OCI-M1 (cell line): ENCODE data around the gene CCDC9B.
A peak's percentile ranks its signal among the peaks of the same experiment; 100 is the strongest.

Experiments used
- DNase-seq: peaks from one replicate; lab custom pipeline; 2025; lab: John Stamatoyannopoulos, UW

The CCDC9B gene

GRCh38 chr15:40307421-40308211 lies 33.1 kb downstream of the CCDC9B start, which contains the start of gene PLCB2:
Gene PLCB2, minus strand, starts transcription at chr15:40307935. Its CDS starts 263 bp downstream, at chr15:40307672.
- peak; percentile 89 for DNase-seq

GRCh38 chr15:40306908-40307307 lies 33.8 kb downstream of the CCDC9B start:
- DNase-seq: peak; percentile 32

GRCh38 chr15:40306371-40306770 lies 34.4 kb downstream of the CCDC9B start:
- DNase-seq: no peak

- DNase-seq: no peak
Measured at GRCh38 chr15:40305281-40305680, 35.5 kb downstream of the CCDC9B start.

GRCh38 chr15:40303576-40303975 lies 37.2 kb downstream of the CCDC9B start:
- no peak for DNase-seq

GRCh38 chr15:40302981-40303380 lies 37.8 kb downstream of the CCDC9B start:
- no peak for DNase-seq

GRCh38 chr15:40302288-40302886 lies 38.4 kb downstream of the CCDC9B start:
- DNase-seq: no peak

- no peak for DNase-seq
Measured at GRCh38 chr15:40301467-40302179, 39.1 kb downstream of the CCDC9B start.

- DNase-seq: no peak
Measured at GRCh38 chr15:40300771-40301170, 40.0 kb downstream of the CCDC9B start.

- no peak for DNase-seq
Measured at GRCh38 chr15:40300367-40300766, 40.4 kb downstream of the CCDC9B start.

- no peak for DNase-seq
Measured at GRCh38 chr15:40298216-40298935, 42.4 kb downstream of the CCDC9B start.

- no peak for DNase-seq
Measured at GRCh38 chr15:40297356-40297755, 43.4 kb downstream of the CCDC9B start.

- DNase-seq: no peak
Measured at GRCh38 chr15:40296561-40297230, 44.0 kb downstream of the CCDC9B start.

- DNase-seq: no peak
Measured at GRCh38 chr15:40295877-40296560, 44.7 kb downstream of the CCDC9B start.

- DNase-seq: no peak
Measured at GRCh38 chr15:40295297-40295696, 45.4 kb downstream of the CCDC9B start.

GRCh38 chr15:40293905-40294895 lies 46.5 kb downstream of the CCDC9B start:
- DNase-seq: no peak

GRCh38 chr15:40293006-40293405 lies 47.7 kb downstream of the CCDC9B start:
- DNase-seq: no peak

- DNase-seq: no peak
Measured at GRCh38 chr15:40292246-40292645, 48.5 kb downstream of the CCDC9B start.

- no peak for DNase-seq
Measured at GRCh38 chr15:40290918-40291574, 49.7 kb downstream of the CCDC9B start.
